ENCODE measurements around the gene ZNF831. TPM values are rescaled to one million over a fixed set of nuclear protein-coding genes. Genes with fewer than 3 reads are reported as not detected.

Gene ZNF831
- total RNA-seq, 1 donor, result not detected

- TF ChIP-seq, protein P1, sequence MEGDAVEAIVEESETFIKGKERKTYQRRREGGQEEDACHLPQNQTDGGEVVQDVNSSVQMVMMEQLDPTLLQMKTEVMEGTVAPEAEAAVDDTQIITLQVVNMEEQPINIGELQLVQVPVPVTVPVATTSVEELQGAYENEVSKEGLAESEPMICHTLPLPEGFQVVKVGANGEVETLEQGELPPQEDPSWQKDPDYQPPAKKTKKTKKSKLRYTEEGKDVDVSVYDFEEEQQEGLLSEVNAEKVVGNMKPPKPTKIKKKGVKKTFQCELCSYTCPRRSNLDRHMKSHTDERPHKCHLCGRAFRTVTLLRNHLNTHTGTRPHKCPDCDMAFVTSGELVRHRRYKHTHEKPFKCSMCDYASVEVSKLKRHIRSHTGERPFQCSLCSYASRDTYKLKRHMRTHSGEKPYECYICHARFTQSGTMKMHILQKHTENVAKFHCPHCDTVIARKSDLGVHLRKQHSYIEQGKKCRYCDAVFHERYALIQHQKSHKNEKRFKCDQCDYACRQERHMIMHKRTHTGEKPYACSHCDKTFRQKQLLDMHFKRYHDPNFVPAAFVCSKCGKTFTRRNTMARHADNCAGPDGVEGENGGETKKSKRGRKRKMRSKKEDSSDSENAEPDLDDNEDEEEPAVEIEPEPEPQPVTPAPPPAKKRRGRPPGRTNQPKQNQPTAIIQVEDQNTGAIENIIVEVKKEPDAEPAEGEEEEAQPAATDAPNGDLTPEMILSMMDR (IDR thresholded peaks at IDR 0.05; ENCODE audit: insufficient read depth, low read depth, low read length), result no peak
- H3K4me3 ChIP-seq (ENCODE audit: low read depth, low read length), result no peak overlapping the region
- no peak for DNase-seq (ENCODE audit: low read depth)
Observed at GRCh38 chr20:59149678-59150504, 13.7 kb upstream of the ZNF831 start.

GRCh38 chr20:59150821-59151251, 12.8 kb upstream of the ZNF831 start:
- no peak for DNase-seq (ENCODE audit: low read depth)
- TF ChIP-seq, protein P1 (IDR thresholded peaks at IDR 0.05; ENCODE audit: insufficient read depth, low read depth, low read length), result no peak
- H3K4me3 ChIP-seq (ENCODE audit: low read depth, low read length), result no peak overlapping the region

DNA sequence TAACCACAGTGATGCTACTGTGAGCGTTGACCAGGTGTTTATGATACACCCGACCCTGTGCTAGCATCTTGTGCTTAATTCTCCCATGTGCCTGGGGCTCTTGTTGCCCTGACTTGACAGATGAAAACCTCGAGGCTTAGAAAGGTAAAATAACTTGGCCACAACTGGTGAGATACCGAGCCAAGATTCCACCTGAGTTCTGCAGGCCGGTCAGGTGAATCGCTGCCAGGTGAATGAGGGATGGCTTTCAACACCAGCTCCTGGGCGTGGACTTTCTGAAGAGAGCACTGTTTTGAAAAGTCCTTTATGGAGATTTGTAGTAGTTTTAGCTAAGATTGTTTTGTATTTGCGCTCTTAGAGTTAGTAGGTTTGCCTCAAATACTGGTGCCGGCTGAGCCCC, 12.2 kb upstream of the ZNF831 start:
- no peak overlapping the region for H3K4me3 ChIP-seq (ENCODE audit: low read depth, low read length)
- DNase-seq (ENCODE audit: low read depth), result no peak
- TF ChIP-seq, protein P1 (IDR thresholded peaks at IDR 0.05; ENCODE audit: insufficient read depth, low read depth, low read length), result no peak

- no peak for DNase-seq (ENCODE audit: low read depth)
- no peak overlapping the region for H3K4me3 ChIP-seq (ENCODE audit: low read depth, low read length)
- TF ChIP-seq, protein P1 (IDR thresholded peaks at IDR 0.05; ENCODE audit: insufficient read depth, low read depth, low read length), result no peak
Observed at GRCh38 chr20:59151820-59152219, 11.8 kb upstream of the ZNF831 start.

DNA sequence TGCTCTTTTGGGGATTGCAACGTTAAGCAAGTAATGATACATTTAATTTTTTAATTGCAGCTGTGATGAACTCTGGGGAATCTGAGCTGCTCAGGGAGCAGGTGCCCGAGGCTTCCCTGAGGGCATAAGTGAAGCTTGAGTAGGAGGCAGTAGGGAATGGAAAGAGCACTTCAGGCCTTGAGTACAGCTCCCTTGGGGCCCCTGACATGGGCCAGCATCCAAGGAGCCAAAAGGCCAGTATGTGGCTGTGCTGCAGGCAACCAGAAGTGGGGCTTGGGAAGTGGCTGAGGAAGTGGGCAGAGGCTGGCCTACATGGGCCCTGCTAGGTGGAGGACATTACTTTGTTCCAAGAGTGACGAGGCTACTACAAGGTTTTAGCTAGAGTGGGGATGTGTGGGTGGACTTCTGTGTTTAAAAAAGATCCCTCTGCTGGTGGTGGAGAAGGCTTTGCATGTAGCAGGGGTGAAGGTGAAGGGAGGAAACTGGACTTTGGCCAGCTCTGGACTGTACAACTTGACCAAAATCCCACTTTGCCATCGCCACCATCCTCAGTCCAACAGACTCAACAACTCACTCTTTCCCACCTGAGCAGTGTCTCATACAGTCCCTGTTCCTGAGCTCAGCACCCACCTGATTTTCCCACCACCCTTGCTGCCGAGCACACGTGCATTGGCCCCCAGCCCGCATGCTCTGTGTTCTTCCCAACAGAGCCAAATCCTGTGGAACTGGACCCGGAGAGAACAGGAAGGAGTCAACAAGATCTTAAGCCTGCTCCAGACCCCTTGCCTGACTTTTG, 10.9 kb upstream of the ZNF831 start:
- DNase-seq (ENCODE audit: low read depth), result no peak
- no peak overlapping the region for H3K4me3 ChIP-seq (ENCODE audit: low read depth, low read length)
- TF ChIP-seq, protein P1 (IDR thresholded peaks at IDR 0.05; ENCODE audit: insufficient read depth, low read depth, low read length), result no peak

- TF ChIP-seq, protein P1 (IDR thresholded peaks at IDR 0.05; ENCODE audit: insufficient read depth, low read depth, low read length), result no peak
Observed at GRCh38 chr20:59153355-59153681, 10.3 kb upstream of the ZNF831 start.

More at GRCh38 chr20:59153355-59153681, 10.3 kb upstream of the ZNF831 start:
- no peak overlapping the region for H3K4me3 ChIP-seq (ENCODE audit: low read depth, low read length)
- no peak for DNase-seq (ENCODE audit: low read depth)

Measured in fibroblast of villous mesenchyme (primary cell).